GM18858 (cell line): Measurements from ENCODE around the gene CNTN1.

ENCODE experiments used
- ATAC-seq: cut with Tn5 transposase; IDR thresholded peaks from one replicate; pipeline ENCODE4 v1.9.1; 2021; ENCODE audit not compliant: unreplicated experiment

CNTN1 gene

DNA sequence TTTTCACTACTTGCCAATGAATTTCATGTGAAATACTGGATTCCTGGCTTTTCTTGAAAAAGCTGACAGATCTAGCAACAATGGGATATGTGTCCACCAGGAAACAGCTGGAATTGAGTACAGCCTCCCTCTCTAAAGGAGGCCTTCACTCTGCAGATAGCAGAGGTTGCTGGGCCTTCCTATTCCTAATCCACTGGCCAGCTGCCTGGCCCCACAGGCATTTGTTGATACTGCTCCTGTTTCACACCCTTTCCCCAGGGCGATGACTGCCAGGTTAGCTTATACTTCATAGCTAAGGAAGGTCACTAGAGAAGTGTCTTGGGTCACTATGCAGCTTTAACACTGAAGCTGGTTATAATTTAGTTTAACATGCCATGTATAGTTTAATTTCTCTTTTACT lies 408.3 kb downstream of the CNTN1 start:
- no peak for ATAC-seq

DNA sequence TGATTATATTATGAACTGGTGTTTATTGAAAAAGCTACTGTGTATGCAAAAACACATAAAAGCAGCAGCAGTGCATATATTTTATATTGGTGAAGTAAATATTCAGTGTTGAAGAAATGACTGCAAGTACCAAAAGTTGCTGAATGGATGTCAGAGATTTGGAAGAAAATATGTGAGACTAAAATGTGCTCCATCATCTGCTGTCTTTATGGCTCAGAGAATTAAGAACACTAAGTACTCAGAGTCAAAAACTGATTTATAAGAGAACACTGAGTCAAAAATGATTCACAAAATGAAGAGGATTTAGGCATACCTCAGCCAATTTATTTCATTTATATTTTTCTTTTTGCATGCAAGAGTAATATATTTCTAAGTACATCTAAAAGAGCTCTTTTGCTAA lies 409.6 kb downstream of the CNTN1 start:
- no peak for ATAC-seq

DNA sequence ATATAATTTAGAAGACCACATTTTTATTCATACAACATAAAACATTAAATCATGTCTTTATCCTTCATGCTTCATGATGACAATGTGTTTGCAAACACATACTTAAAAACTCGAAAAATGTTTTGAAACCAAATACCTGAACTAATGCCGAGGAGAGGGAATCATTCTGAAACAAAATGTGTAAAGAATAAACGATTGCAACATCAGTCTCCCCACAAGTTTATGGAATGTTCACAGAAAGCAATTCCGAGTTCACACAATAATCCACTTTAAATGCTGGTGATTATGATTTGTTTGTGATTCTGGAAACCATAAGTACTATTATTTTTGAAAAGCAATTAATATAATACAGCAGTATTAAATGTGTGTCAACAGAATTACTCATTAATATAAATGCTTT lies 411.4 kb downstream of the CNTN1 start:
- no peak for ATAC-seq

DNA sequence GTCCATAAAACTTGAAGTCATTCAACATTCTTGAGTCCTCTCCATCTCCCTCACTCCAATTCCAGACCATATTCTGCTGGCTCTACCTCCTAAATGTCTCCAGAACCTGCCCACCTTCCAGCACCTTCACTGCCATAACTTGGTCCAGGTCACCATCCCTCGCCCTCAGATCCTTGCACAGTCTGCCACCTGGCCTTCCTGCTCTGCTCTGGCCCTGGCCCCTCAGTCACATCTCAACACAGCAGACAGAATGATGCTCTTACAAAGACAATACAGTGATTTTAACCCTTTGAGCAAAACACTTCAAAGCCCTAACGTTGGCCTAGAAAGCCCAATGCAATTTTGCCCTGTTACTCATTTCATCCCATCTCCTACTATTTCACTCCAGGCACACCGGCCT lies 414.1 kb downstream of the CNTN1 start:
- no peak for ATAC-seq

DNA sequence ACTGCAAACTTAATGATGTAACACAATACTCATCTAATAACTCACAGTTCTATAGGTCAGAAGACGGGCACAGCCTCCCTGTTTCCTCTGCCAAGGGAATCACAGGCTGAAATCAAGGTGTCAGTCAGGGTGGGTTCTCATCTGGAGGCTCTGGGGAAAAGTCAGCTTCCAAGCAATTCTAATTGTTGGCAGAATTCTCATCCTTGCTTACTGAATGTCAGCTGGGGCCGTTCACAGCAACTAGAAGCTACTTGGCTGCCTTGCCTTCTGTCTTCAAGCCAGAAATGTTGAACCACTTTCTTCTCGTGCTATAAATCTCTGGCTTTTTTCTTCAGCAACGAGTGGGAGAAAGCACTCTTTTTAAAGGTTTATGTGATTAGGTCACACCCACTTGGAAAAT lies 415.8 kb downstream of the CNTN1 start:
- no peak for ATAC-seq

DNA sequence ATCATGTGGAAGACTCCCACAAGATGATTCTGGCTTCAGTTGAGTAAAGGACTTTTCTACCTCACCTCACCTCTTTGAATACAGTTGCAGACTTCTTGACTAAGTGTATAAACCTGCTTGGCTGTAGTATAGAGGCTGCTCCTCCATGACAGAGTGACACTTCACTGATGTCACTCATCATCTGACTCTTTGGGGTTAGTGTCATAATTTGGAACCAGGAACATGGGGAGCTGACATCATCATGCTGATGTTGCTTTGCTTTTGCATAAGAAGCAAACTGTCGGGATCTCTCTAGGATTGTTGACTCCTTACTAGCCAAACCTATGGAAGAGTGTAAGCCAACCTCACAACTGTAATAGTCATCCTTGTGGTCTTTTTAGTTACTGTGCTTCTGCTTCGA lies 420.7 kb downstream of the CNTN1 start:
- ATAC-seq = no peak

DNA sequence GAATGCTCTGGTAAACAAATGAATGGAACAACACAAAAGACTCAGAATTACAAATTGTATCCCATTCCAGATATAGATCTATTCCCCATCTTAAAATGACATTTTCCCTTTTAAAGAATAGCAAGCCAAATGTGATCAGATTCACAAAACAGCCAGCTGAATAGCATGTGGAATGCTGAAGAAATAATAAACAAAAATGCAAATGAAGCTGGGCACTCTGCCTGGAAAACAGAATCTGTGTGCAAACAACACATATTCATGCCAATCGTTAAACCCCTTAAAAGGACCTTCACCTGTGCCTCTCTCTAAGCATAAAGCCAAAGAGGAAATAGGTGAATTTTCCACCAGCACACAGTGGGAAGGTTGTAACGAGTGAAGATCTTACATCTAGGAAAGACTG lies 428.0 kb downstream of the CNTN1 start:
- ATAC-seq = no peak

DNA sequence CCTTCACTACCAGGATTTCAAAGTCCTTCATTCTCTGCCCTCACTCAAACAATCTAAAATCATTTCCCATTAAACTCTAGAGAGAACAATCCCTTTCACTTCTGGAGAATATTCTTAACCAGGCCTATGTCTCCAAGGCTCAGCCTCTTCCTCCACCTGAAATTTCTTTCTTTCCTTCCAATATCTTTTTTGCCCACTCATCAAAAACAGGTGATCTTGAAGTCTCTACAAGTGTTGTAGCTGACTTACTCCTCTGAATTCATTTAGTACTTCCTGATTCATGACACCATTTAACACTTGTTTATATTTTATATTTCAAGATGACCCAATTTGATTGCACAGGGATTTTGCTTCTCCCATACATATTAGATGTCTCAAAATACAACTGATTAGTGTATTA lies 429.1 kb downstream of the CNTN1 start:
- no peak for ATAC-seq
